Lung (tissue), 12 donors: Measurements from ENCODE around the gene PIEZO1. TPM values are rescaled to one million over a fixed set of nuclear protein-coding genes. Genes with fewer than 3 reads are reported as not detected.
A peak's percentile ranks its signal among the peaks of the same experiment; 100 is the strongest.

ENCODE experiments used
- ATAC-seq: fragments of 200-7000 bp; cut with Tn5 transposase; one replicate; pipeline ENCODE4 v1.9.1; 2020; ENCODE audit warnings: moderate number of reproducible peaks; ENCODE audit not compliant: insufficient read depth, low FRiP score
- DNase-seq, 3 donors: peaks; one replicate each; pipeline ENCODE4 v3.0.0-alpha.2; 2013 to 2017
- H3K27ac ChIP-seq, 2 donors: one replicate each; pipeline ENCODE4 v1.5.1; 2013; ENCODE audit warnings: mild to moderate bottlenecking in 2 of 2, moderate library complexity in 2 of 2, control low read depth in 1 of 2, inconsistent platforms in 1 of 2, low read depth in 1 of 2, low read length in 1 of 2
- H3K27me3 ChIP-seq, 3 donors: one replicate each; pipeline ENCODE4 v1.5.1; 2013; ENCODE audit warnings: low read length in 2 of 3; ENCODE audit not compliant: control insufficient read depth in 3 of 3, insufficient read depth in 3 of 3
- H3K36me3 ChIP-seq, 4 donors: one replicate each; pipeline ENCODE4 v1.5.1; 2013; ENCODE audit warnings: low read length in 4 of 4, mild to moderate bottlenecking in 1 of 4, moderate library complexity in 1 of 4; ENCODE audit not compliant: control insufficient read depth in 4 of 4, insufficient read depth in 4 of 4
- H3K4me1 ChIP-seq, 5 donors: one replicate each; pipeline ENCODE4 v1.5.1; 2013; ENCODE audit warnings: low read length in 5 of 5, mild to moderate bottlenecking in 2 of 5, moderate library complexity in 1 of 5; ENCODE audit not compliant: control insufficient read depth in 5 of 5, insufficient read depth in 5 of 5
- H3K4me3 ChIP-seq: one replicate; pipeline ENCODE4 v1.5.1; 2013; ENCODE audit warnings: mild to moderate bottlenecking, control low read depth, moderate library complexity
- H3K9ac ChIP-seq, 2 donors: one replicate each; pipeline ENCODE4 v1.5.1; 2013; ENCODE audit warnings: low read length in 2 of 2, control low read depth in 1 of 2; ENCODE audit not compliant: insufficient read depth in 1 of 2
- H3K9me3 ChIP-seq, 4 donors: one replicate each; pipeline ENCODE4 v1.5.1; 2013; ENCODE audit warnings: low read length in 3 of 4, mild to moderate bottlenecking in 1 of 4, moderate library complexity in 1 of 4; ENCODE audit not compliant: control insufficient read depth in 4 of 4, insufficient read depth in 3 of 4
- CTCF ChIP-seq: IDR thresholded peaks from 2 replicates; pipeline ENCODE4 v1.5.1; 2012; ENCODE audit warnings: mild to moderate bottlenecking; ENCODE audit errors: control extremely low read depth, extremely low read depth
- WGBS, 2 donors: extraction: QIAGEN DNeasy Blood & Tissue Kit; methylation state at CpG; one replicate each; pipeline ENCODE4 v1.1.7; 2013; 5-methylcytosine and 5-hydroxymethylcytosine counted together
- polyA plus RNA-seq, 2 donors: library from polyadenylated mRNA; stranded (reverse); fragments of 200-250 nt; gene quantifications; one replicate each; pipeline ENCODE4 v1.2.1, GENCODE V29; 2013
- total RNA-seq, 2 donors: library from RNA; depleted of rRNA in 1 of 2; stranded (reverse); fragments of >200 nt in 1 of 2; gene quantifications; one replicate each; pipeline ENCODE4 v1.2.1, GENCODE V29; 2014 to 2021
- donor health status: control.
- donor health status: control.
- donor health status: Bipolar disorder and iron deficiency.
- donor health status: healthy.
- donor health status: DM: yes; HTN: yes; CAD: no.

PIEZO1 gene
- total and polyA plus RNA-seq, 4 donors = 113 to 207 (median 190) TPM

- no peak for ATAC-seq
- no peak overlapping the region for H3K27ac ChIP-seq
- no peak overlapping the region for H3K4me3 ChIP-seq
- no peak for TF ChIP-seq CTCF
- peaks cover 0 to 17% (median 2%) of the 10 kb centered on the region in 4 donors for H3K36me3 ChIP-seq
- H3K27me3 ChIP-seq = no peaks in the 10 kb centered on the region
- no peak overlapping the region for H3K9ac ChIP-seq
- H3K4me1 ChIP-seq = peaks cover 0 to 7% (median 2%) of the 10 kb centered on the region in 5 donors
- 87 to 88% methylated on average over 23 to 28 of the region's 28 CpGs for WGBS, 2 donors
- peak in 1 of 3 donors; percentile 22 for DNase-seq
- no peaks in the 10 kb centered on the region for H3K9me3 ChIP-seq
These were observed 30.7 kb downstream of the PIEZO1 start for GRCh38 chr16:88754109-88754911.

- TF ChIP-seq CTCF = no peak
- Histone ChIP-seq H3K36me3 (peaks cover 0 to 17% (median under 1%) of the 10 kb centered on the region in 4 donors), H3K4me1 (peaks cover 0 to 5% (median 0%) of the 10 kb centered on the region in 5 donors), H3K4me3 (no peak overlapping the region), H3K27ac (no peak overlapping the region), H3K9me3 (no peaks in the 10 kb centered on the region), H3K27me3 (no peaks in the 10 kb centered on the region), H3K9ac (no peak overlapping the region)
- DNase-seq = no peak
- WGBS, 2 donors = 85 to 93% methylated on average over 11 of the region's 11 CpGs
- ATAC-seq = no peak
These were observed 31.4 kb downstream of the PIEZO1 start for GRCh38 chr16:88753602-88754001.

- Histone ChIP-seq H3K4me3 (no peak overlapping the region), H3K27ac (no peak overlapping the region), H3K27me3 (no peaks in the 10 kb centered on the region), H3K9me3 (no peaks in the 10 kb centered on the region), H3K36me3 (peaks cover 0 to 18% (median 0%) of the 10 kb centered on the region in 4 donors), H3K9ac (no peak overlapping the region), H3K4me1 (peaks cover 0 to 4% (median 0%) of the 10 kb centered on the region in 5 donors)
- TF ChIP-seq CTCF = no peak
- ATAC-seq (no peak), DNase-seq (no peak)
- 88 to 92% methylated on average over 11 to 13 of the region's 13 CpGs for WGBS, 2 donors
These were observed 31.8 kb downstream of the PIEZO1 start for GRCh38 chr16:88753191-88753590.
